Astrocyte (in vitro differentiated cells and primary cell): ENCODE data around the gene POP5. TPM values are rescaled to one million over a fixed set of nuclear protein-coding genes. Genes with fewer than 3 reads are reported as not detected.

Experiments
- DNase-seq: peaks from one replicate; pipeline ENCODE4 v3.0.0-alpha.2; 2010; ENCODE audit warnings: low read depth
- FAIRE-seq: peaks from 2 replicates; lab custom pipeline; 2011; peaks lifted over from hg19 to GRCh38; lab: Jason Lieb, UNC
- H2AFZ ChIP-seq: 2 replicates; pipeline ENCODE4 v1.6.0; 2012; ENCODE audit warnings: low read depth, low read length, inconsistent platforms
- H3K27ac ChIP-seq: 2 replicates; pipeline ENCODE4 v1.5.1; 2011; ENCODE audit warnings: low read depth, low read length, inconsistent platforms
- H3K27me3 ChIP-seq: 2 replicates; pipeline ENCODE4 v1.6.0; 2011; ENCODE audit warnings: low read length, inconsistent platforms; ENCODE audit not compliant: insufficient read depth
- H3K36me3 ChIP-seq: 2 replicates; pipeline ENCODE4 v1.5.1; 2011; ENCODE audit warnings: low read length, inconsistent platforms; ENCODE audit not compliant: insufficient read depth
- H3K4me1 ChIP-seq: 2 replicates; pipeline ENCODE4 v1.5.1; 2011; ENCODE audit warnings: low read length, inconsistent platforms; ENCODE audit not compliant: insufficient read depth
- H3K4me2 ChIP-seq: 2 replicates; pipeline ENCODE4 v1.6.0; 2012; ENCODE audit warnings: low read length, inconsistent platforms
- H3K4me3 ChIP-seq: 2 replicates; pipeline ENCODE4 v1.5.1; 2011; ENCODE audit warnings: low read depth, mild to moderate bottlenecking, low read length, inconsistent platforms; ENCODE audit not compliant: insufficient read depth
- H3K79me2 ChIP-seq: 2 replicates; pipeline ENCODE4 v1.6.0; 2012; ENCODE audit warnings: mild to moderate bottlenecking, low read length, inconsistent platforms; ENCODE audit not compliant: insufficient read depth
- H3K9ac ChIP-seq: 2 replicates; pipeline ENCODE4 v1.6.0; 2012; ENCODE audit warnings: mild to moderate bottlenecking, low read length, inconsistent platforms
- H3K9me3 ChIP-seq: 2 replicates; pipeline ENCODE4 v1.5.1; 2012; ENCODE audit warnings: low read depth, mild to moderate bottlenecking, low read length, inconsistent platforms; ENCODE audit not compliant: insufficient read depth
- H4K20me1 ChIP-seq: 2 replicates; pipeline ENCODE4 v1.6.0; 2012; ENCODE audit warnings: low read length, inconsistent platforms; ENCODE audit not compliant: insufficient read depth
- H3K27ac Mint-ChIP-seq: one replicate; pipeline ENCODE4 v1.8.0; 2021; ENCODE audit warnings: mild to moderate bottlenecking, mixed read lengths; ENCODE audit not compliant: unreplicated experiment
- H3K27me3 Mint-ChIP-seq: one replicate; pipeline ENCODE4 v1.8.0; 2021; ENCODE audit warnings: low read depth, mixed read lengths; ENCODE audit not compliant: unreplicated experiment
- H3K36me3 Mint-ChIP-seq: one replicate; pipeline ENCODE4 v1.8.0; 2021; ENCODE audit warnings: low read depth, mixed read lengths; ENCODE audit not compliant: unreplicated experiment
- H3K4me1 Mint-ChIP-seq: one replicate; pipeline ENCODE4 v1.8.0; 2021; ENCODE audit warnings: low read depth, mixed read lengths; ENCODE audit not compliant: unreplicated experiment
- H3K4me3 Mint-ChIP-seq: one replicate; pipeline ENCODE4 v1.8.0; 2021; ENCODE audit warnings: mild to moderate bottlenecking, moderate library complexity, mixed read lengths; ENCODE audit not compliant: unreplicated experiment
- H3K9me3 Mint-ChIP-seq: one replicate; pipeline ENCODE4 v1.8.0; 2021; ENCODE audit warnings: mild to moderate bottlenecking, mixed read lengths; ENCODE audit not compliant: unreplicated experiment
- CTCF ChIP-seq: IDR thresholded peaks from 2 replicates; pipeline ENCODE4 v1.5.1; 2011; ENCODE audit warnings: low read depth, mild to moderate bottlenecking, inconsistent platforms, low read length, moderate library complexity; ENCODE audit not compliant: insufficient read depth
- EZH2 ChIP-seq: IDR thresholded peaks from 2 replicates; pipeline ENCODE4 v1.6.1; 2012; ENCODE audit warnings: mild to moderate bottlenecking, low read length, inconsistent platforms; ENCODE audit not compliant: insufficient read depth
- total RNA-seq: library from RNA; stranded (reverse); gene quantifications from 2 replicates; pipeline ENCODE4 v1.2.1, GENCODE V29; 2021

POP5 gene
- total RNA-seq, 1 donor from 2014 or later = 31.3 TPM

GRCh38 chr12:120562906-120563305 lies 18.3 kb downstream of the POP5 start:
- H3K27me3 Mint-ChIP-seq = no peaks in the 10 kb centered on the region
- peaks cover 60% of the 10 kb centered on the region for H3K36me3 ChIP-seq
- no peak overlapping the region for H3K27ac Mint-ChIP-seq
- no peaks in the 10 kb centered on the region for H3K79me2 ChIP-seq
- H3K9me3 ChIP-seq = no peaks in the 10 kb centered on the region
- no peak for TF ChIP-seq CTCF
- no peak for TF ChIP-seq EZH2
- H3K4me1 Mint-ChIP-seq = no peaks in the 10 kb centered on the region
- no peaks in the 10 kb centered on the region for H3K9me3 Mint-ChIP-seq
- no peak overlapping the region for H3K27ac ChIP-seq
- no peak overlapping the region for H2AFZ ChIP-seq
- DNase-seq (no peak), FAIRE-seq (no peak)
- H3K9ac ChIP-seq = no peak overlapping the region
- no peak overlapping the region for H3K4me3 Mint-ChIP-seq
- H3K4me2 ChIP-seq = no peak overlapping the region
- no peaks in the 10 kb centered on the region for H3K27me3 ChIP-seq
- peaks cover 37% of the 10 kb centered on the region for H4K20me1 ChIP-seq
- peaks cover 13% of the 10 kb centered on the region for H3K36me3 Mint-ChIP-seq
- H3K4me3 ChIP-seq = no peak overlapping the region
- H3K4me1 ChIP-seq = no peaks in the 10 kb centered on the region

GRCh38 chr12:120557589-120557988 lies 23.6 kb downstream of the POP5 start:
- Histone ChIP-seq H3K4me3 (no peak overlapping the region), H3K27me3 (no peaks in the 10 kb centered on the region), H2AFZ (no peak overlapping the region), H4K20me1 (peaks cover 34% of the 10 kb centered on the region), H3K4me1 (no peaks in the 10 kb centered on the region), H3K36me3 (peaks cover 38% of the 10 kb centered on the region), H3K79me2 (peaks cover 2% of the 10 kb centered on the region), H3K4me2 (no peak overlapping the region), H3K9ac (no peak overlapping the region), H3K9me3 (no peaks in the 10 kb centered on the region), H3K27ac (no peak overlapping the region)
- Mint-ChIP-seq H3K36me3 (peaks cover 20% of the 10 kb centered on the region), H3K9me3 (no peaks in the 10 kb centered on the region), H3K4me1 (no peaks in the 10 kb centered on the region), H3K4me3 (no peak overlapping the region), H3K27me3 (no peaks in the 10 kb centered on the region), H3K27ac (no peak overlapping the region)
- TF ChIP-seq CTCF (no peak), EZH2 (no peak)
- no peak for DNase-seq
- FAIRE-seq = no peak

GRCh38 chr12:120554678-120555077 lies 26.5 kb downstream of the POP5 start:
- H3K9me3 ChIP-seq = no peaks in the 10 kb centered on the region
- no peak overlapping the region for H3K27ac ChIP-seq
- no peaks in the 10 kb centered on the region for H3K4me1 Mint-ChIP-seq
- H3K9me3 Mint-ChIP-seq = no peaks in the 10 kb centered on the region
- TF ChIP-seq CTCF = no peak
- no peak for TF ChIP-seq EZH2
- H2AFZ ChIP-seq = no peak overlapping the region
- no peak overlapping the region for H3K9ac ChIP-seq
- H3K4me3 Mint-ChIP-seq = no peak overlapping the region
- no peak overlapping the region for H3K27ac Mint-ChIP-seq
- FAIRE-seq = no peak
- no peak overlapping the region for H3K4me2 ChIP-seq
- no peaks in the 10 kb centered on the region for H3K27me3 Mint-ChIP-seq
- DNase-seq = no peak
- peaks cover 32% of the 10 kb centered on the region for H3K36me3 ChIP-seq
- H3K36me3 Mint-ChIP-seq = peaks cover 18% of the 10 kb centered on the region
- H4K20me1 ChIP-seq = peaks cover 39% of the 10 kb centered on the region
- H3K79me2 ChIP-seq = peaks cover 18% of the 10 kb centered on the region
- H3K27me3 ChIP-seq = no peaks in the 10 kb centered on the region
- H3K4me3 ChIP-seq = no peak overlapping the region
- H3K4me1 ChIP-seq = peaks cover 3% of the 10 kb centered on the region
